ENCODE results near the gene KIF25. TPM values are rescaled to one million over a fixed set of nuclear protein-coding genes. Genes with fewer than 3 reads are reported as not detected.

Gene KIF25
- total RNA-seq, 1 experiment from 2014 or later: 0.28 TPM

DNA sequence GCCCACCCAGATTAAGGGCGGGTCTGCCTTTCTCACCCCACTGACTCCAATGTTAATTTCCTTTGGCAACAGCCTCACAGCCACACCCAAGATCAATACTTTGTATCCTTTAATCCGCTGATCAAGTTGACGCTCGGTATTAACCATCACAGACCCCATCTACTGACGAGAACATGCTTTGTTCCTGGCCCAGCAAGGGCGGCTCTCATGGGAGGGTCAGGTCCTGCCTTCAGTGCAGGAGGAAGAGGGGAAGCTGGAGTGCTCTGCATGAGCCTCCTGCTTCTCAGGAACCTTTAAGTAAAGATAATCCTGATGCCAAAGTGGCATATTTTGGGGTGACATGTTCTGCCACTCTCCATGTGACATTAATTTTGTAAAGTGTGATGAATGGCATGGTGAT, 8.3 kb downstream of the KIF25 start:
- Mint-ChIP-seq H3K36me3 (peaks cover 13% of the 10 kb centered on the region), H3K4me1 (peaks cover 6% of the 10 kb centered on the region), H3K9me3 (peaks cover 52% of the 10 kb centered on the region), H3K27ac (no peak overlapping the region), H3K27me3 (ENCODE audit: low read depth) (no peaks in the 10 kb centered on the region), H3K4me3 (no peak overlapping the region)
- no peak for DNase-seq (ENCODE audit: low spot score)
- TF ChIP-seq GRHL2 (CRISPR knock-in tag; IDR thresholded peaks at IDR 0.05; ENCODE audit: insufficient replicate concordance, severe bottlenecking) (no peak), ARID4B (CRISPR knock-in tag; IDR thresholded peaks at IDR 0.05; ENCODE audit: borderline replicate concordance) (no peak), JAZF1 (CRISPR knock-in tag; IDR thresholded peaks at IDR 0.05) (no peak), ZBTB43 (CRISPR knock-in tag; IDR thresholded peaks at IDR 0.05) (no peak), EMX1 (CRISPR knock-in tag; IDR thresholded peaks at IDR 0.05) (no peak)
- ChIA-PET CTCF (no interaction called here), POLR2A (no interaction called here)
- no peak for ATAC-seq

- DNase-seq (ENCODE audit: low spot score) (no peak), ATAC-seq (no peak)
- H3K27me3 Mint-ChIP-seq (ENCODE audit: low read depth): no peaks in the 10 kb centered on the region
- POLR2A ChIA-PET: no interaction called here
- no peak overlapping the region for H3K4me3 Mint-ChIP-seq
- 0 out of 2 replicates have a peak overlapping the region, but pooled peaks have one; percentile 26 for H3K27ac Mint-ChIP-seq
- H3K36me3 Mint-ChIP-seq: peaks cover 19% of the 10 kb centered on the region
- CTCF ChIA-PET: no interaction called here
- peaks cover 6% of the 10 kb centered on the region for H3K4me1 Mint-ChIP-seq
- H3K9me3 Mint-ChIP-seq: peaks cover 55% of the 10 kb centered on the region
- no peak for TF ChIP-seq ZNF532 (CRISPR knock-in tag; IDR thresholded peaks at IDR 0.05; ENCODE audit: borderline replicate concordance)
- TF ChIP-seq MYBL2 (CRISPR knock-in tag; IDR thresholded peaks at IDR 0.05): no peak
- no peak for TF ChIP-seq FOXJ3 (CRISPR knock-in tag; IDR thresholded peaks at IDR 0.05; ENCODE audit: borderline replicate concordance)
- no peak for TF ChIP-seq OVOL2 (CRISPR knock-in tag; IDR thresholded peaks at IDR 0.05; ENCODE audit: borderline replicate concordance)
- no peak for TF ChIP-seq TEAD1 (CRISPR knock-in tag; IDR thresholded peaks at IDR 0.05)
- no peak for TF ChIP-seq SMAD4 (CRISPR knock-in tag; IDR thresholded peaks at IDR 0.05)
- TF ChIP-seq ESRRA (CRISPR knock-in tag; IDR thresholded peaks at IDR 0.05; ENCODE audit: borderline replicate concordance): no peak
- no peak for TF ChIP-seq ZNF219 (CRISPR knock-in tag; IDR thresholded peaks at IDR 0.05; ENCODE audit: borderline replicate concordance)
- no peak for TF ChIP-seq EMX1 (CRISPR knock-in tag; IDR thresholded peaks at IDR 0.05)
- no peak for TF ChIP-seq USF2 (CRISPR knock-in tag; IDR thresholded peaks at IDR 0.05)
- no peak for TF ChIP-seq RORB (CRISPR knock-in tag; IDR thresholded peaks at IDR 0.05)
- no peak for TF ChIP-seq JUN (CRISPR knock-in tag; IDR thresholded peaks at IDR 0.05)
- no peak for TF ChIP-seq SP1 (CRISPR knock-in tag; conservative IDR thresholded peaks at IDR 0.05)
- no peak for TF ChIP-seq ZNF232 (CRISPR knock-in tag; IDR thresholded peaks at IDR 0.05)
- TF ChIP-seq IRF2 (CRISPR knock-in tag; IDR thresholded peaks at IDR 0.05; ENCODE audit: borderline replicate concordance, low read depth): no peak
- TF ChIP-seq, protein P1, sequence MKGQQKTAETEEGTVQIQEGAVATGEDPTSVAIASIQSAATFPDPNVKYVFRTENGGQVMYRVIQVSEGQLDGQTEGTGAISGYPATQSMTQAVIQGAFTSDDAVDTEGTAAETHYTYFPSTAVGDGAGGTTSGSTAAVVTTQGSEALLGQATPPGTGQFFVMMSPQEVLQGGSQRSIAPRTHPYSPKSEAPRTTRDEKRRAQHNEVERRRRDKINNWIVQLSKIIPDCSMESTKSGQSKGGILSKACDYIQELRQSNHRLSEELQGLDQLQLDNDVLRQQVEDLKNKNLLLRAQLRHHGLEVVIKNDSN (CRISPR knock-in tag; IDR thresholded peaks at IDR 0.05): no peak
- TF ChIP-seq NR1H2 (CRISPR knock-in tag; IDR thresholded peaks at IDR 0.05): no peak
- no peak for TF ChIP-seq ZNF317 (CRISPR knock-in tag; IDR thresholded peaks at IDR 0.05; ENCODE audit: borderline replicate concordance, low read depth)
These were observed 10.3 kb downstream of the KIF25 start for GRCh38 chr6:168007592-168008338.

All from WTC11 (cell line).